ENCODE data around the gene TIGD4.

TIGD4 gene

DNA sequence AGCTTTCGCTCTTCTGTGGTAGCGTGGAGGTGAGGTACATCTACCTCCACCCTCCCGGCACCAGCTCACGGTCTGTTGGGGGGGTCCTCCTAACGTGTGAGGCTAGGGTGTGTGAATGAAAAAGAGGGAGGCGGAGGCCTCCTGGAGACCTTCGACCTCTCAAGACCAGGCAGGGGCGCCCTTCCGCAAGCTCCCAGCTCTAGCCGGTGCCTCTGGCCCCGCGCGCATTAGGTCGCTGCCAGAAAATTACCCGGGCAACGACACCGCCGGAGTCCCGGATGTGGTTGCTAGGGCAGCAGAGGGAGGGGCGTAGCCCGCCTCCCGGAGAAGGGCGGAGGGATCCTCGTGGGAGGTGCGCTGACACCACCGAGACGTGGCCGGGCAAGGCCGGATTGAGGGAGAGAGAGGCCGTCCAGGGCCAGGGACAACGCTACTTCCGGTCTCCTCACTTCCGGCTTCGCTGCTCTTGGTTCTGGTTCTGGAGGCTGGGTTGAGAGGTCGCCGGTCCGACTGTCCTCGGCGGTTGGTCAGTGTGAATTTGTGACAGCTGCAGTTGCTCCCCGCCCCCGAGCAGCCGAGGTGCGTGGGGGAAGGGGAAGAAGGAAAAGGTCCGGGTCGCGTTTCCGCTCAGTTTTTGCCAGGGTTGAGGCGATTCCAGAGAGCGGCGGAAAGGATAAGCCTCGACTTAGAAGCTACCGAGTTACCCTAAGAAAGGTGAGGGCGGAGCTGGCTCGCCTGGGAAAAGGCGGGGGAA lies at the start of gene TIGD4, which contains the start of gene ARFIP1:
TIGD4 (minus strand) TSS at position 218 of the 754 bp plus-strand sequence. CDS start 8,726 bp downstream, outside the sequence.
ARFIP1 (plus strand) TSS at position 442 of the 754 bp plus-strand sequence. CDS start 49,680 bp downstream, outside the sequence.
- DNase-seq: peak; percentile 83

DNA sequence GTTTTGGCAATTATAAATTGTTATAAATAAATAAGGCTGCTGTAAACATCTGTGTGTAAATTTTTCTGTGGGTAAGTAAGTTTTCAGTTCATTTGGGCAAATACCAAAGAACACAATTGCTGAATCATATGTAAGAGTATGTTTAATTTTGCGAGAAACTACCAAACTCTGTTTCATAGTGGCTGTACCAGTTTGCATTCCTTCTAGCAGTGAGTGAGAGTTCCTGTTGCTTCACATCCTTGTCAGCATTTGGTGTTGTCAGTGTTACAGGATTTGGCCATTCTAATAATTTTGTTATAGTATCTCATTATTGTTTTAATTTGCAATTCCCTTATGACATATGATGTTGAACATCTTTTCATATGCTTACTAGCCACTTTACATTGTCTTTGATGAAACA lies 48.6 kb upstream of the TIGD4 start:
- no peak for DNase-seq

DNA sequence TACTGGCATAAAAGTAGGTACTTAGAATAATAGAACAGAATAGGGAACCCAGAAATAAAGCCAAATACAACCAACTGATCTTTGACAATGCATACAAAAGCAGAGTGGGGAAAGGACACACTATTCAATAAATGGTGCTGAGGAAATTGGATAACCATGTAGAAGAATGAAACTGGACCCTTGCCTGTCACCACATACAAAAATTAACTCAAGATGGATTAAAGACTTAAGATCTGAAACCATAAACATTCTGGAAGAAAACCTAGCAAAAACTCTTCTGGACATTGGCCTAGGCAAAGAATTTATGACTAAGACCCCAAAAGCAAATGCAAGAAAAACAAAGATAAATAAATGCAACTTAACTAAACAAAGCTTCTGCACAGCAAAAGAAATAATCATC lies 45.8 kb upstream of the TIGD4 start:
- no peak for DNase-seq

DNA sequence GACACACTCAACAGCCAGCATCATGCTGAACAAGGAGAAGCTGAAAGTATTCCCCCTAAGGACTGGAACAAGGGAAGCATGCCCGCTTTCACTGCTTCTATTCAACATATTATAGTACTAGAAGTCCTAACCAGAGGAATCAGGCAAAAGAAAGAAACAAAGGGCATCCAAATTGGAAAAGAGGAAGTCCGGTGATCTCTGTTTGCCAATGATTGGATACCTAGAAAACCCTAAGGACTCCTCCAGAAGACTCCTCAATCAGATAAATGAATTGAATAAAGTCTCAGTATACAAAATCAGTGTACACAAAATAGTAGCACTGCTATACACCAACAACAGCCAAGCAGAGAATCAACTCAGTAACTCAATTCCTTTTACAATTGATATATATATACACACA lies 45.0 kb upstream of the TIGD4 start:
- DNase-seq: no peak

DNA sequence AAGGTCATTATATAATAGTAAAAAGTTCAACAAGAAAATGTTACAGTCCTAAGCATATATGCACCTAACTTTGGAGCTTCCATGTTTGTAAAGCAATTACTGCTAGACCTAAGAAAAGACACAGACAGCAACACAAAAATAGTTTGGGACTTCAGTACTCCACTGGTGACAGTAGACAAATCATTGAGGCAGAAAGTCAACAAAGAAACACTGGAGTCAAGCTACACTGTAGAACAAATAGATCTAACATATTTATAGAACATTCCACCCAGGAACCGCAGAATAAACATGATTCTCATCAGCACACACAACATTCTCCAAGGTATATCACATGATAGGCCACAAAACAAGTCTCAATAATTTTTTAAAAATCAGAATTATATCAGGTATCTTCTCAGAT lies 42.8 kb upstream of the TIGD4 start:
- no peak for DNase-seq

DNA sequence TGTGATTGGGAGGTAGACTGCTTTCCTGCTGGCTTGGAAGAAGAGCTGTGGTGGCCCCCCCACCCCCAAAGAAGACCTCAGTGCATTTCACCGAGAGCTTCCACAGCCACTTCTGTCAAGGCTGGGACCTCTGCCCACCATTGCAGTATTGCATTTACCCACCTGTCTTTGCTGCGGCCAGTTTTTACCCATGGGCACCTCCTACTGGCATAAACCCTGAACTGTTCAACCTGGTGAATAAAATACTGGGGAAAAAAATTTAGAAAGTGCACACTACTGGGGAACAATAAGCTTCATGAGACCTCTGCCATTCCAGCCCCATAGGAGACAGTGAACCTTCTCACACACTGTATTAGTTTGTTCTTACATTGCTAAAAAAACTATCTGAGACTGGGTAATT lies 40.5 kb upstream of the TIGD4 start:
- no peak for DNase-seq

DNA sequence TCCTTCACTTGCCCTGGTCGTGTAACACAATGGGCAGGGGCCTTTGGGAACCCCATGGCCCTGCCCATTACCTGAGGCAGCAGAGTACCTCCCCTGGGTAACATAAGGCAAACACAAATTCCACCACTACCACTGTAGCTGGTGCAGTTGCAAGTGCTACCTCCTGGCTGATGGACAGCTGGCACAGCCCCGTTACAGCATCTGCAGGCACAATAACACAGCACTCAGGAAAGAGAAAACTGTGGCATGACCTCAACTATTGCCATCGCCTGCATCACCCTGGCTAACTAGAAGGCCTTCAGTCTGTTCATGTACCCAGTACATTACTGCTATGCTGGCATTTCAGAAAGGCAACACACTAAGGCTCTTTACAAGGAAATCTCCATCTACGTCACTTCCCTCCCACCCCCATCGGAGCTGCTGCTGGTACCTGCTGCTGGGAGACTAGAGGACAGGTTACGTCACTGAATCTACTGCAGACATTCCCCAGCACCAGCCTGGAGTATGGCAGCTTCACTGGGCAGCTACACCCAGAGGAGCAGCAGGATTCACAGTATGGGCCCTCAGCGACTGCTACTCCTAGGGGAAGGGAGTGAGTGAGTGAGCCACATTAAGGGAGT lies 39.6 kb upstream of the TIGD4 start:
- DNase-seq: no peak

DNA sequence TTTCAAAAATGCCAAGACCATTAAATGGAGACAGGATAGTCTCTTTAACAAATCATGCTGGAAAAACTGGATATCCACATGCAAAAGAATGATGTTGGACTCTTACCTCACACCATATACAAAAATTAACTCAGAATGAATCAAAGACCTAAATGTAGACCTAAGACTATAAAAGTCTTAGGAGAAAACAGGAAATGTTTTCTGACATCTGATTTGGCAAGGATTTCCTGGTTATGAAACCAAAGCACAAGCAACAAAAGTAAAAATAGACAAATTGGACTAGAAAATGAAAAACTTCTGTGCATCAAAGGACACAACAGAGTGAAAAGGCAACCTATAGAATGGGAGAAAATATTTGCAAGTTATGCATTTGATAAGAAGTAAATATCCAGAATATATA lies 37.8 kb upstream of the TIGD4 start:
- DNase-seq: no peak

DNA sequence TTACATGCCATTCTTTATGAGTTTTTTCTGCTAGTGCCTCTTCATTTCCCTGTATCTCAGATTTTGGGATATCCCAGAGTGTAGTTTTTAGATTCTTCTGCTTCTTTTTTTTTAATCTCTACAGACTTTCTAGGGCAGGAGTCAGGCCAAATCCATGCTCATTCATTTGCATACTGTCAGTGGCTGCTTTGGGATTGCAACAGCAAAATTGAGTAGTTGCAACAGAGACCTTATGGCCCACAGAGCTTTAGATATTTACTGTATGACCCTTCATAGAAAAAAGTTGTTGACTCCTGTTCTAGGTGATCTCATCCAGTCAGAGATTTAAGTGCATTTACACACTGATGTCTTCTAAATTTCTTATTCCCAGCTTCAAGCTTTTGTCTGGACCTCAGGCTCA lies 35.5 kb upstream of the TIGD4 start:
- no peak for DNase-seq

DNA sequence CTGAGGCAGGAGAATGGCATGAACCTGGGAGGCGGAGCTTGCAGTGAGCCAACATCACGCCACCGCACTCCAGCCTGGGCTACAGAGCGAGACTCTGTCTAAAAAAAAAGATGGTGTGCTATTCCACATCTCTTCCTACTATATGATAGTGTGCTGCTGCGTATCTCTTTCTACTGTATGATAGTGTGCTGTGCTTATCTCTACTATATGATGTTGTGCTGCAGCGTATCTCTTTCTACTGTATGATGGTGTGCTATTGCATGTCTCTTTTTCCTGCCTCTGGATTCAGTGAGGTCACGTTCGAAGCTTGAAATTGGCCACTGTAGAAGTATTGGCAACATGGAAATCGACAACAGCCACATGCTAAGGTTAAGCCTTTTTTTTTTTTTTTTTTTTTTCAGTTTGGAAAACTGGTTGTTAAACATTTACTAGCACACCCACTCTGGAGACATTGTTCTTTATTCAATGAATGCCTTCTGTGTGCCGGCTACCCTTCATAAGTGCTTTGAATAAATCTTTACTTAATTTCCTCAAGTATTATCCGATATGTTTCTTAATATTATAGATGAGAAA lies 31.3 kb upstream of the TIGD4 start:
- DNase-seq: no peak

DNA sequence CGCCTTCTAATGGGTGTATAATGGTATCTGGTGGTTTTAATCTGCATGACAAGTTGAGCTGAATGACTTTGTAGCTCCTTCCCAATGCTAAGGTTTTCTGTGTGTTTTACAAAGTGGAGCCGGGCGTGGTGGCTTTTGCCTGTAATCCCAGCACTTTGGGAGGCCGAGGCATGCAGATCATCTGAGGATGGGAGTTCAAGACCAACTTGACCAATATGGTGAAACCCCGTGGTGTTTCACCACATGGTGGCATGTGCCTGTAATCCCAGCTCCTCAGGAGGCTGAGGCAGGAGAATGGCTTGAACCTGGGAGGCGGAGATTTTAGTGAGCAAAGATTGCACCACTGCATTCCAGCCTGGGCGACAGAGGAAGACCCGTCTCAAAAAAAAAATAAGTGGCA lies 29.1 kb upstream of the TIGD4 start:
- no peak for DNase-seq

DNA sequence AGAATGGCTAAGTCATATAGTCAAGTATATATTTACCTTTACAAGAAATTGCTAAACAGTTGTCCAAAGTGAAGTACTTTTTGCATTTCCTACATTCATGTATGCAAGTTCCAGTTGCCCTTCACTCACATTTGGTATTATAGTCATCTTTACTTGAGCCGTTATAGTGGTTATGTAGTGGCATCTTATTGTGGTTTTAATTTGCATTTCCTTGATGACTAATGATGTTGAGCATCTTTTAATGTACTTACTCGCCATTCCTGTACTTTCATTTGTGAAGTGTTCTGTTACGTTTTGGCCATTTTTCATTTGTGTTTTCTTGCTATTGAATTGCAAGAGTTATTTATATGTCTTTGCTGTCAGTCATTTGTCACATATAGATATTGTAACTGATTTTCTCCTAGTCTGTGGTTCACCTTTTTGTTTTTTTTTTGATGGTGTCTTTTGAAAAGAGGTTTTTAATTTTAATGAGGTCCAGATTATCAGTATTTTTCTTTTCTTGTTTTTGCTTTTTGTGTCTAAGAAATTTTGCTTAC lies 27.8 kb upstream of the TIGD4 start:
- no peak for DNase-seq

DNA sequence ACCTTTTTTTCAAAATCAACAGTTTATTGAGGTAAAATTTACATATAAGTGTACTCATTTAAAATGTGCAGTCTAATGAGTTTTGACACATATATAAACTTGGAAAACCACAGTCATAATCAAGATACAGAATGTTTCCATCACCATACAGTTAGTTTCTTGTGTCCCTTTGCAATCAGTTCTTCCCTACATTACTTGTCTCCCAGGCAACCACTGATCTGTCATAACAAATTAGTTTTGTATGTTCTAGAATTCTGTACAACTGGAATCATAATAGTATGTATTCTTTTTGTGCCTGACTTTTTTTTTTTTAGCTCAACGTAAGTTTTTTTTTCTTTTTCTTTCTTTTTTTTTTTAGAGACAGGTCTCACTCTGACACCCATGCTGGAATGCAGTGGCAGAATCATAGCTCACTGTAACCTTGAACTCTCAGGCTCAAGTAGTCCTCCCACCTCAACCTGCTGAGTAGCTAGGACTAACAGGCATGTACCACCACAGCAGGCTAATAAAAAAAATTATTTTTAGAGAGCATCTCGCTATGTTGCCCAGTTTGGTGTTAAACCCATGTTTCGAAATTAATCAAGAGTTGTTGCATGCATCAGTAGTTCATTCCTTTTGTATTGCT lies 27.1 kb upstream of the TIGD4 start:
- no peak for DNase-seq

DNA sequence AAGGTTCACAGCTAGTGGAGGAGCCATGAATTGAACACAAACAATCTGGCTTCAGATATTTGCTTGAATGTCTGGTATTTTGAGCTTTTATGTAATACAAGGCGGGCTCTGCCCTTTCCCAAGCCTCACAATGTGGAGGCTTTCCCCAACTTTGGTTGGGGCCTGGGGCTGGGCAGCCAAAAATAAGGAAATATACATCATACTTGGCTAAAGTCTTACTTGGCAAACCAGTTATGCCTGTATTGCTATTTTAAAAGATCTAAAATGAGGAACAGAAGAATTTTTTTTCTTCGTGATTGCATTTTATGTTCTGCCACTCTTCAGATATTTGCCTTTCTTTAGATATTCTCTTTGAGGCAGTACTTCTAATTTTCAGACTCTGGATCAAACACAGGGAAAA lies 26.3 kb upstream of the TIGD4 start:
- DNase-seq: no peak

DNA sequence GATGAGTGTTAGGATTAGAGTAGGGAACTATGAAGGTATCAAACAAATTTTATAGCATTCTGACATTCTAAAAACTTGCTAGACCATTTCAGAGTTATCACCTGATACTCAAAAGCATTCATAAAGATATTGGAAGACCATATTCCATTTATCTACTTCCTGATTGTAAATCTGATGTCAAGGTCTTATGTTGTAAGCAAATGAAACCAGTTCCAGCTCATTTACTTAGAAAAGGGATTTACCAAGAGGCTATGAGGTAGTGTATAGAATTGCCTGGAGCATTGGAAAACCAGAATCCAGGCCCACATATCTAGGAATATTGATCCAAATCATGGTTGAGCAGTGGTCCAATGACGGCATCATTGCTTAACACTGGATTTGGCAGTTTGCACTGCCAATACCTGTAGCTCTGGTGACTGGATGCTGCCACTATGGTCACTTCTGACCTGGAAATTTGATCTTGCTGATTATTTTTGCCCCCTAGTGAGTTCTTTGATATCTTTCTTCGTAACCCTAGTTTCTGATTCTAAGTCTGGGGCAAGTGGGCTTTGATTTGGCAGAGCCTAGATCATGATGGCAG lies 25.6 kb upstream of the TIGD4 start:
- DNase-seq: no peak

DNA sequence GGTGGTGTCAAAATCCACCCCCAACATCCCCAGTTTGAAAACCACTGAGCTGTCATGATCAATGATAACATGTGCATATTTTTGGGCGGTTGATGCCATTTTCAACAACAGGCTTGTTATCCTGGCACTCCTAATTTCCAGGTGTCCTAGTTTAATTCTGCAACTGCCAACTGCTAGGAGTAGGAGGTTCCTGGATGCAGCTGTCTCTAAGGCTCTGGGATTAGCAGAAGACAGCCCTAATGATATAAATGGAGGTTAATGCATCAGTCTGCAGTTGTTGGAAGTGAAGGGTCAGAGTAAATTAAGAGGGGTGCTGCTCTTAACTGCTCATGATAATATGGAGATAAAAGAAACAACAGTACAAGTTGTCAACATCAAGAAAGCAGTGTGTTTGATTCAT lies 24.0 kb upstream of the TIGD4 start:
- DNase-seq: no peak

DNA sequence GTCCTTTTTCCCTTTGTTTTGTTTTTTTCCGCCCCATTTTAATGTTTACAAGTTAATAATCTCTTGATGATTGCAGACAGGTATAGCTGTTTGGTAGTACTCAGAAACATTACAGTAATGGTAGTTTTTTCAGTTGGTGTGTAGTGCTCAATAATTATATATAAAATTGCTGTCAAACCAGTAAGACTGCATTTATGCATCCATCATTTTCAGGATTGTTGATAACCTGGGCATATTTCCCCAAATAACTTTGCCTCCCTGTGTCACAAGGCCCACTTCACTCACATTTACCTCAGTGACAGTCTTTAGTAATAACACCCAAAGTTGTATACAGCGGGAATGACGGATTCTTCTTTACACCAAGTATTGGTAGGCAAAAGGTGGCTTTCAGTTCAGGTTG lies 16.4 kb upstream of the TIGD4 start:
- DNase-seq: no peak

DNA sequence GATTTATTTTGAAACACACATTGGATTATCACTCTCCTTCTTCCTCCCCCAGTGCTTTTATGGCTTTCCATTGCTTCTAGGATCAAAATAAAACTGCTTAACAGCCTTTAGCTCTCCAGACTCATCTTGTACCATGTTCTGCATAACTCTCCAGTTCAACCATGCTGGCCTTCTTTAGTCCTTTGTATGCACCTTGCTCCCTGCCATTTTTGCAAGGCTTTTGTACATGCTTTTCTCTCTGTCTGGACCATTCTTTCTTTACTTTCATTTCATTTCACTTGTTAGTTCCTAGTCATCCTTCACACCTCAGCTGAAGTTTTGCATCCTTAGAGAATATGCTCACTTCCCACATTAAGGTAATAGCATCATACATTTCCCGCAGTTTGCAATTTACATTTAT lies 7.1 kb upstream of the TIGD4 start:
- no peak for DNase-seq

DNA sequence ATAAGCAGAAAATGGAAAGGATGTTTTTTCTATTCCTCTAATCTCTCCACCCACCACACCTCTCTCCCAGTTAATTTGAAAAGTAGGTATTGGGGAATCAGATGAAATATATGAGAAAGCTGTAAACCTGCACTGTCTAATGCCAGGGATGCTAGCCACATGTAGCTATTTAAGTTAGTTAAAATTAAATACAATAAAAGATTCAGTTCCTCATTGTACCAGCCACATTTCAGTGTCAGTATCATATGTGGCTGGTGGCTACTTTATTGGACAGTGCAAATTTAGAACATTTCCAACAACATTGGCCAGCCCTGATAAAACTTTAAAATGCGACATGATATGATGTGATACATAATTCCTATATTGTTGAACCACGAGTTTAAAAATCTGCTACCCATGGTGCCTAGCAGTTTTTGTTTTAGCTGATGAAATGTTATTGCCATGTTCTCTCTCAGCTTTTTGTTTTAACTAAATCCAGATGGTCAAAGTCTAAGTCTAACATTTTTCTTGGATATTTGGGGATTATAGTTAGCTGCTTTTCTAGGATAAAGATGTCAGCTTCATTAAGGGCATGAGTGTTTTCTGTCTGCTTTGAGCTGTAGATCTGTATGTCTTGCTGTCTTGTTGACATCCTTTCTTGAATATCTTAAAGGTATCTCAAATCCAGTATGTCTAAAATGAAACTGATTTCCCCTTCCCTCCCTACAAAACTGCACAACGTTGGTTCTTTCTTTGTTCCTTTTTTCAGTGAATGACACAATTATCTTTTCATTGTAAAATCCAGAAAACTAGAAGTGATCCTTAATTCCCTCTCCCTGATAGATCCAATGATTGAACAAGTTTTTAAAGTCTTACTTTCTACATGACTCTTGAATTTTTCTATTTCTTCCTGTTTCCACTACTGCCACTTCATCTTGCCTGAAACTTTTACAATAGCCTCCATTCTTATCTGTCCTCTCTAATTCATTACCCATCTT lies 6.4 kb upstream of the TIGD4 start:
- no peak for DNase-seq

DNA sequence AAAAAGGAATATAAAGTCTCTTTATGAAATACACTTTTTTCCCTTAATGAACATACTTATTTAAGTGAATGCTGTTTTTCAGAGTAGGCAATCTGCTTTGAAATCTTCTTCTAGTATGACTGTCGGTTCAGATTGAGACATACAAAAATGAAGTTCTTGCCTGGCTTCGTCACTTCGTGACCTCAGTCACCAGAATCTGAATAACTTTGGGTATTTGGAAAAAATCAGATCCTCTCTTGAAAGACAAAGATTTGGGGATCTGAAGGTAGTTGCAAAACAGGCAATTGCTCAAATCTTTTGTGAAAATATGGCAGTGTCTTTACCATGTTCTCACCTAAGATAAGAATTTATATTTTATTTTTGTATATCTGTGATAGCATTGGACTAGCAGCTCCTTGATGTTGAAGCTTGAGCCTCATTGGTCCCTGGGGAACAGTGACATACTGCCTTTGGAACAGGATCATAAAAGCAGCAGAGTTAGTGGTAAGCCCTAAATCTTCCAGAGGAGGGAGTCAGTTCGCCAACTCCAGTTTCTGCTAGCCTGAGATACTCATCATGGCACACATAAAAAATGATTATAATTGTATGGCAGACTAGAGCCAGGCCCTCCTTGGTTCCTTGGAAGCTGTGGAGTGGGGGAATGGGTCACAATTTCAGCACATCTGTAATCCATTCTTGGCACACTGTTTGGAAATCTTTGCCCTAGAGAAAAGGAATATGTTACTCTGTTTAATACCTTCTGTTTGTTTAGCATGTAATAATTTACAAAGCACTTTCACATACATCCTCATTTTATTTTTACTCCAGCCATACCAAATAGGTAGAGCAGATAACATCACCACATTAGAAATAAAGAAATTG lies 5.2 kb upstream of the TIGD4 start:
- DNase-seq: no peak

DNA sequence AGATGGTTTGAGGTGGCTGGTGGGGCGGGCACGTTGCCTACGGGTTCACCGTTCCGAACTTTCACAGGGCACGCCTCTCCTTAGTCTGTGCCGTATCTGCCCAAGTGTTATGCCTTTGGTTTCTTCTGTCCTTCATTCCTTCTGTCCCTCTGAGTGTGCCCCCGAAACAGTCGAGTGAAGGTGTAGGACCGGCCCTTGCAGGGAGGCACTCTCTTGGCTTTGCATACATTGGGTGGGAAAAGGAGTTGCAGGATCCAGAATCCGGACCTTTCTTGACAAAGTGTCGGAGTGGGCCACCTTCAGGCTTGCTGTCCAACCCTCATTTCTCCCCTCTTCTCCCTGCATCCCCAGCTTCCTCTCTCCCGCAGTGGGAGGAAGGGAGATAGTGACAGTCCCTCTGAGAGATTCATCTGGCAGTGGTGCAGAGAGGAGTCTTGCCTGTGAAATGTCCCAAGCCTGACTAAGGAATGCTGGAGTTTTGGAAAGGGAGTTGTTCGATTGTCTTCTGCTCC lies 793 bp upstream of the TIGD4 start:
- DNase-seq: no peak
